Measurements from ENCODE around the gene MEF2D.

MEF2D gene

GRCh38 chr1:156451505-156452160, 48.9 kb downstream of the MEF2D start:
- TF ChIP-seq CTCF (IDR thresholded peaks at IDR 0.05; ENCODE audit: low read length) (peak; percentile 26; the same call in 1 of the 2 replicates), EZH2 (IDR thresholded peaks at IDR 0.05; ENCODE audit: borderline replicate concordance, low read length) (no peak)
- H2AFZ ChIP-seq (ENCODE audit: low read length), result no peak overlapping the region
- H3K79me2 ChIP-seq (ENCODE audit: insufficient read depth, low read length), result no peaks in the 10 kb centered on the region
- no peak overlapping the region for H3K9ac ChIP-seq (ENCODE audit: low read length)
- H3K27ac ChIP-seq (ENCODE audit: low read depth, low read length, poor library complexity, severe bottlenecking), result no peak overlapping the region
- no peak overlapping the region for H3K4me2 ChIP-seq (ENCODE audit: low read length)
- H3F3A ChIP-seq (ENCODE audit: insufficient read depth, low read length), result no peaks in the 10 kb centered on the region
- no peaks in the 10 kb centered on the region for H3K4me1 ChIP-seq (ENCODE audit: insufficient read depth, low read length, severe bottlenecking)
- H3K9me2 ChIP-seq (ENCODE audit: low read depth, low read length), result no peaks in the 10 kb centered on the region
- H3K4me3 ChIP-seq (ENCODE audit: low read depth, low read length, poor library complexity, severe bottlenecking), result no peak overlapping the region
- H3K27me3 ChIP-seq (ENCODE audit: insufficient read depth, low read length), result 0 out of 2 replicates have a peak, but pooled peaks cover 4% of the 10 kb centered on the region
- no peaks in the 10 kb centered on the region for H3K9me3 ChIP-seq (ENCODE audit: low read length)
- no peaks in the 10 kb centered on the region for H3K36me3 ChIP-seq (ENCODE audit: insufficient read depth, low read length)
- H4K20me1 ChIP-seq (ENCODE audit: insufficient read depth, low read length), result no peaks in the 10 kb centered on the region

GRCh38 chr1:156448134-156448967, 52.2 kb downstream of the MEF2D start:
- Histone ChIP-seq H4K20me1 (ENCODE audit: insufficient read depth, low read length) (no peaks in the 10 kb centered on the region), H3K4me1 (ENCODE audit: insufficient read depth, low read length, severe bottlenecking) (no peaks in the 10 kb centered on the region), H3K9me2 (ENCODE audit: low read depth, low read length) (no peaks in the 10 kb centered on the region), H3F3A (ENCODE audit: insufficient read depth, low read length) (no peaks in the 10 kb centered on the region), H2AFZ (ENCODE audit: low read length) (no peak overlapping the region), H3K27ac (ENCODE audit: low read depth, low read length, poor library complexity, severe bottlenecking) (no peak overlapping the region), H3K9me3 (ENCODE audit: low read length) (no peaks in the 10 kb centered on the region), H3K4me3 (ENCODE audit: low read depth, low read length, poor library complexity, severe bottlenecking) (no peak overlapping the region), H3K36me3 (ENCODE audit: insufficient read depth, low read length) (no peaks in the 10 kb centered on the region), H3K4me2 (ENCODE audit: low read length) (no peak overlapping the region), H3K27me3 (ENCODE audit: insufficient read depth, low read length) (0 out of 2 replicates have a peak, but pooled peaks cover 4% of the 10 kb centered on the region), H3K79me2 (ENCODE audit: insufficient read depth, low read length) (no peaks in the 10 kb centered on the region), H3K9ac (ENCODE audit: low read length) (no peak overlapping the region)
- no peak for TF ChIP-seq EZH2 (IDR thresholded peaks at IDR 0.05; ENCODE audit: borderline replicate concordance, low read length)
- no peak for TF ChIP-seq CTCF (IDR thresholded peaks at IDR 0.05; ENCODE audit: low read length)

- no peak overlapping the region for H3K4me3 ChIP-seq (ENCODE audit: low read depth, low read length, poor library complexity, severe bottlenecking)
- no peak overlapping the region for H3K4me2 ChIP-seq (ENCODE audit: low read length)
Observed at GRCh38 chr1:156445789-156446263, 54.7 kb downstream of the MEF2D start.

More at GRCh38 chr1:156445789-156446263, 54.7 kb downstream of the MEF2D start:
- no peaks in the 10 kb centered on the region for H3K4me1 ChIP-seq (ENCODE audit: insufficient read depth, low read length, severe bottlenecking)
- no peaks in the 10 kb centered on the region for H3K9me2 ChIP-seq (ENCODE audit: low read depth, low read length)
- no peaks in the 10 kb centered on the region for H3K9me3 ChIP-seq (ENCODE audit: low read length)
- H3K27me3 ChIP-seq (ENCODE audit: insufficient read depth, low read length), result peaks cover 6% of the 10 kb centered on the region; the same call in 1 of the 2 replicates
- no peaks in the 10 kb centered on the region for H3K36me3 ChIP-seq (ENCODE audit: insufficient read depth, low read length)
- no peak overlapping the region for H3K27ac ChIP-seq (ENCODE audit: low read depth, low read length, poor library complexity, severe bottlenecking)
- no peaks in the 10 kb centered on the region for H3K79me2 ChIP-seq (ENCODE audit: insufficient read depth, low read length)
- no peaks in the 10 kb centered on the region for H4K20me1 ChIP-seq (ENCODE audit: insufficient read depth, low read length)
- H3F3A ChIP-seq (ENCODE audit: insufficient read depth, low read length), result no peaks in the 10 kb centered on the region
- H3K9ac ChIP-seq (ENCODE audit: low read length), result no peak overlapping the region
- H2AFZ ChIP-seq (ENCODE audit: low read length), result no peak overlapping the region
- no peak for TF ChIP-seq EZH2 (IDR thresholded peaks at IDR 0.05; ENCODE audit: borderline replicate concordance, low read length)
- TF ChIP-seq CTCF (IDR thresholded peaks at IDR 0.05; ENCODE audit: low read length), result peak; percentile 94
